ENCODE results near the gene DDX52.

GRCh38 chr17:37676115-37676925, 33.1 kb upstream of the DDX52 start:
- no peak for TF ChIP-seq POLR2A (IDR thresholded peaks at IDR 0.05; ENCODE audit: low read depth)
- TF ChIP-seq, protein P1, sequence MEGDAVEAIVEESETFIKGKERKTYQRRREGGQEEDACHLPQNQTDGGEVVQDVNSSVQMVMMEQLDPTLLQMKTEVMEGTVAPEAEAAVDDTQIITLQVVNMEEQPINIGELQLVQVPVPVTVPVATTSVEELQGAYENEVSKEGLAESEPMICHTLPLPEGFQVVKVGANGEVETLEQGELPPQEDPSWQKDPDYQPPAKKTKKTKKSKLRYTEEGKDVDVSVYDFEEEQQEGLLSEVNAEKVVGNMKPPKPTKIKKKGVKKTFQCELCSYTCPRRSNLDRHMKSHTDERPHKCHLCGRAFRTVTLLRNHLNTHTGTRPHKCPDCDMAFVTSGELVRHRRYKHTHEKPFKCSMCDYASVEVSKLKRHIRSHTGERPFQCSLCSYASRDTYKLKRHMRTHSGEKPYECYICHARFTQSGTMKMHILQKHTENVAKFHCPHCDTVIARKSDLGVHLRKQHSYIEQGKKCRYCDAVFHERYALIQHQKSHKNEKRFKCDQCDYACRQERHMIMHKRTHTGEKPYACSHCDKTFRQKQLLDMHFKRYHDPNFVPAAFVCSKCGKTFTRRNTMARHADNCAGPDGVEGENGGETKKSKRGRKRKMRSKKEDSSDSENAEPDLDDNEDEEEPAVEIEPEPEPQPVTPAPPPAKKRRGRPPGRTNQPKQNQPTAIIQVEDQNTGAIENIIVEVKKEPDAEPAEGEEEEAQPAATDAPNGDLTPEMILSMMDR (IDR thresholded peaks at IDR 0.05), result no peak

Data from esophagus muscularis mucosa (tissue), 3 donors.